GM12873 (cell line): ENCODE results near the gene RPS29.

Source experiments
- CTCF ChIP-seq: IDR thresholded peaks from 2 replicates; pipeline ENCODE4 v1.5.1; 2012; ENCODE audit warnings: low read depth, mild to moderate bottlenecking, moderate library complexity, low read length, control low read depth; ENCODE audit not compliant: insufficient read depth; ENCODE audit errors: missing control alignments

RPS29 gene

GRCh38 chr14:49578141-49578540 lies 8.0 kb downstream of the RPS29 start:
- TF ChIP-seq CTCF = no peak

GRCh38 chr14:49574038-49574437 lies 12.1 kb downstream of the RPS29 start:
- no peak for TF ChIP-seq CTCF

GRCh38 chr14:49569281-49569680 lies 16.9 kb downstream of the RPS29 start:
- no peak for TF ChIP-seq CTCF

GRCh38 chr14:49566714-49567113 lies 19.5 kb downstream of the RPS29 start:
- TF ChIP-seq CTCF = no peak

- no peak for TF ChIP-seq CTCF
Measured at GRCh38 chr14:49559979-49560768, 26.0 kb downstream of the RPS29 start.

- TF ChIP-seq CTCF = no peak
Measured at GRCh38 chr14:49553892-49554291, 32.3 kb downstream of the RPS29 start.

- no peak for TF ChIP-seq CTCF
Measured at GRCh38 chr14:49553106-49553505, 33.1 kb downstream of the RPS29 start.
